Hematopoietic multipotent progenitor cell treated with erythropoietin and hydrocortisone succinate and interleukin-3 and kit ligand, for 4 days (in vitro differentiated cells): ENCODE measurements around the gene FGFRL1.
"Not testable (repeated sequence)": the region's sequence is repeated elsewhere in the genome, so short reads cannot be mapped to it uniquely, and the experiment has no call there.

Source experiments
- DNase-seq: peaks from one replicate; pipeline ENCODE4 v3.0.0-alpha.2; 2015

Gene FGFRL1

DNA sequence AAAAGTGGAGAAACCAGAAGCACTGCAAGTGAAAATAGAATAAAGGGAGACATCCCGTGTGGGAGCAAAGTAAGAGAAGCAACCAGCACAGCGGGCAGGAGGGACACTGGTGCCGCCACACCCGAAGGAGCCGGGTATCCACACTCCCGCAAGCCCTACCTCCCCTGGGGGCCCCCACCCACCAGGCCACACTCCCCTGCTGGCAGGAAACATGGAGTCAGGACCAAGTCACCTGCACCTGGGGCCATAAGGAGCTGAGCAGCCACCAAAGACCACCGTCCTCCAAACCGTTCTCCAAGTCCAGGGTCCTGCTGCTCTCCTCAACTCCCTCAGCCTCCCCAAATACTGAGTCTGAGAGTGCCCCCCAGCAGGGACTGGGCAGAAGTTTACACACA, 30.5 kb downstream of the FGFRL1 start:
- DNase-seq = no peak

DNA sequence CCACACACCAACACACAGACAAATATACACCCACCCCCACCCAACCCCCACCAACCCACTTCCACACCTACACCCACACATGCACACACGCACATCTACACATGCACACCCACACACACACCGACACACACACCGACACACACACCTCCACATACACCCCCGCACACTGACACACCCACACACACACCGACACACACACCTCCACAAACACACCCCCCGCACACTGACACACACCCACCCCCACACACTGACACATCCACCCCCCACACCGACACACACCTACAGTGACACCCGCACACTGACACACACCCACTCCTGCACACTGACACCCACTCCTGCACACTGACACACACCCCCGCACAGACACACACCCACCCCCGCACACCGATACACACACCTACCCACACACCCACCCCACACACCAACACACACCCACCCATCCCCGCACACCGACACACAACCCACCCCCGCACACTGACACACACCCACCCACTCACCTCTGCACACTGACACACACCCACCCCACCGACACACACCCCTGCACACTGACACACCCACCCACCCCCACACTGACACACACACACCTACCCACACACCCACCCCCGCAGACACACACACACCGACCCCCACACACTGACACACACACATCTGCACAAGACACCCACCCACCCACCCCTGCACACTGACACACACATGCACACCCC, 31.1 kb downstream of the FGFRL1 start:
- no peak for DNase-seq

GRCh38 chr4:1043162-1043561, 31.7 kb downstream of the FGFRL1 start:
- no peak for DNase-seq

DNA sequence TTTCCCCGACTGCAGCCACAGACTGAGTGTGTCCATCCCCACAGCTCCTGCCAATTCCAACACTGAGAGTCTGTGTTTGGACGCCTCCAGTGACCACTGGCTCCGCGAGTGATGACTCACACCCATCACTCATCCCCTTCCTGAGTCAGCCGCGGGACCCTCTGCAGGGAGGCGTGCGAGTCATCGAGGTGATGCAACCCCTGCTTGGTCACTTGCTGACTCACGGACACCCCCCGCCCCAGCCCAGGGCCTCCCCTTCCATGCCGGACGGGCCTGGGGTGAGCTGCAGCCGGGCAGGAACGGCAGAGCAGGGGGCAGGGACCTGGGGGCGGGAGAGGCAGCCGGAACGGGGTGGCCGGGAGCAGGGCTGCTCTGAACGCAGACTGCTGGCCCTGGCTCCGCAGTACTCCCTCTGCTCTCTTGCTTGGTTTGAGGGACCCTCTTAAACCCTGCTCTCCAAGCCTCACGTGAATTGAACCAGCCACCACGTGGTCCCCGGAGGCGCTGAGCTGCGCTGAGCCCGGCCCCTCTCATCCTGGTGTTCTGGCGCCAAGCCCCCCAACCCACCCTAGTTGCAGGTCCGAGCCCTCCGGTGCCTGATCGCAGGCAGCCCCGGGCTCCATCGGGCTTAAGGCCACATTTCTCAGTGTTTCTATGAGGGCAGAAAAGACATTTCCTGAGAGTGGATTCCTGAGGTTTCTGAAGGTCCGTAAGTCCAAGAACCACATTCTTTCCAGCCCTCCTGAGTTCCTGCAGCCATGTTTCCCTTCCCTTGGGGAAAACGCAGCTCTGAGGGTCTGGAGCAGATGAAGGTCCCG, 32.4 kb downstream of the FGFRL1 start:
- peak; percentile 62 for DNase-seq

GRCh38 chr4:1044469-1045192, 33.2 kb downstream of the FGFRL1 start:
- DNase-seq = no peak

DNA sequence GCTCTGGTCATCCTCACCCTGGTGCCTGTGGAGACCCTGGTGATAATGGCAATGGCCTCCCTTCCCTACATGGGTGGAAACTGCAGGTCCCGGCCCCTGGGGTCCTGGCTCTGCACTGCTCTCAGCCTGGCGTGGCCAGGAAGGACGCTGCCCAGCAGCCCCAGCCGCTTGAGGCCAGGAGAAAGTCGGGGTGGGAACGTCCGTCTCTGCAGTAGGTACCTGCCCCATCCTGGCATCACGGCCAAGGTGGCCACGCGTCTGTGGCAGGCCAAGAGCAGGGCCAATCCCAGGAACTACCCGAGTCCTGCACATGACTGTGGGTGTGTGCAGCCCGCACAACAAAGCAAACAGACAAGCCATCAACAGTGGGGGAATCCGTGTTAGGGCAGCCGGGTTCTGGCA, 33.8 kb downstream of the FGFRL1 start:
- DNase-seq = no peak

- DNase-seq = no peak
Observed at GRCh38 chr4:1045595-1046201, 34.3 kb downstream of the FGFRL1 start.

GRCh38 chr4:1046581-1047011, 35.2 kb downstream of the FGFRL1 start:
- peak; percentile 13 for DNase-seq

- no peak for DNase-seq
Observed at GRCh38 chr4:1047106-1047975, 35.9 kb downstream of the FGFRL1 start.

GRCh38 chr4:1047976-1048772, 36.7 kb downstream of the FGFRL1 start:
- no peak for DNase-seq

DNA sequence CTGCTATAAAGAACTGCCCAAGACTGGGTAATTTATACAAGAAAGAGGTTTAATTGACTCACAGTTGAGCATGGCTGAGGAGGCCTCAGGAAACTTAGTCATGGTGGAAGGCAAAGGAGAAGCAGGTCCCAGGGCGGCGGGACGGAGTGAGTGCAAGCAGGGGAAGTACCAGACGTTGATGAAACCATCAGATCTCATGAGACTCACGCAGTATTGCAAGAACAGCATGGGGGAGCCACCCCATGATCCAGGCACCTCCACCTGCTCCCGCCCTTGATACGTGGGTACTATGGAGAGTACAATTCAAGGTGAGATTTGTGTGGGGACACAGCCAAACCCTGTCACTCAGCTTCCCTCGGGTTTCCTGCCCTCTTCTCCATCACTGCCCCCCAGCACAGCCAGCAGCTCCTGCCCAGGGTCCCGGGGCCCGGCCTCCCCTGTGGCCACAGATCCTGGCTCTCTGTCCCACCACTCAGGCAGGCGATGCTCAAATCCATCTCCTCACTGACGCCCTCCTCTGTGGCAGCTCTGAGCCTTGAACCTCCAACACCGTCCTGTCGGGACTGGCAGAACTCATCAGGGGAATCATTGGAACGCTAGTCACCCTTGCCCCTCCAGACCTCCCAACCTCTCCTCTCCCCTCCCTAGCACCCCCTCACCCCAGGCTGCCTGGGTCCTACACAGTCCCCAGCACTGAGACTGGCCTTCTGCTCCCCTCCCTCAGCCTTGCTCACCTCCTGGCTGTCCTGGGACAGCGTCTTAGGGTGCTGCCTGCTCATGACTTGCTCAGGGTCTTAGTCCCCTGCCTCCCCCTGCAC, 37.6 kb downstream of the FGFRL1 start:
- DNase-seq = peak; percentile 39

- no peak for DNase-seq
Observed at GRCh38 chr4:1049591-1049905, 38.1 kb downstream of the FGFRL1 start.

GRCh38 chr4:1050486-1051213, 39.2 kb downstream of the FGFRL1 start:
- DNase-seq = no peak

DNA sequence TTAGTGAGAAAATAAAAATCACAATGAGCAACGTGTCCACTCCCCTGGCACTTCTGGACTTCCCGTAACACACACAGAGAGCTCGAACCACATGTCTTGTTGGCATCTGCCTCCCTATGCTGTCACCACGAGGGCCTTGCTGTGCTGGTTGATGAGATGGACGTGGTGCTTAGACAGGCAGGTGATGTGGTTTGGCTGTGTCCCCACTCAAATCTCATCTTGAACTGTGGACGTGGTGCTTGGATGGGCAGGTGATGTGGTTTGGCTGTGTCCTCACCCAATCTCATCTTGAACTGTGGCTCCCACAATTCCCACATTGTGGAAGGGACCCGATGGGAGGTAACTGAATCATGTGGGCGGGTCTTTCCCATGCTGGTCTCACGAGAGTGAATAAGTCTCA, 40.0 kb downstream of the FGFRL1 start:
- no peak for DNase-seq

- DNase-seq = no peak
Observed at GRCh38 chr4:1052231-1052671, 40.8 kb downstream of the FGFRL1 start.

DNA sequence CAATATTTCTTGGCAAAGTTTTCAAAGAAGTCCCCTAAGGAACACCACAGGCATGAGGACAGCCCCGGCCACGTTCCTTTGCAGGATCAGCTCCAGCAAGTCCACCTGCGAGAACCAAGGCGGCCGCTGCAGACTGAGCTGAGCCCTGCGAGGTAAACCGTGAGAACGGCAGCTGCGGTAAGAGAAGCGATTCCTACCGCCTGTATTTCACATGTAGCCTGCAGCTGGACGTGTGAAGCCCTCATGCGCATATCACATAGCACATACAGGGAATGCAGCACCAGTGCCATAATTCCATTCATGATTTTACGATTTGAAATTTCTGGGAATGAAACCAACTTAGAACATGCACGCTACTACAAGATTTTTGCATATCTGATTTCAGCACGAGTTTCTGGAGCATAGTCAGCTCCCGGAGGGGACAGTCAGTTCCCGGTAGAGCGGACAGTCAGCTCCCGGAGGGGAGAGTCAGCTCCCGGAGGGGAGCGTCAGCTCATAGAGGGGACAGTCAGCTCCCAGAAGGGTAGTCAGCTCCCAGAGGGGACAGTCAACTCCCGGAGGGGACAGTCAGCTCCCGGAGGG, 41.7 kb downstream of the FGFRL1 start:
- no peak for DNase-seq

DNA sequence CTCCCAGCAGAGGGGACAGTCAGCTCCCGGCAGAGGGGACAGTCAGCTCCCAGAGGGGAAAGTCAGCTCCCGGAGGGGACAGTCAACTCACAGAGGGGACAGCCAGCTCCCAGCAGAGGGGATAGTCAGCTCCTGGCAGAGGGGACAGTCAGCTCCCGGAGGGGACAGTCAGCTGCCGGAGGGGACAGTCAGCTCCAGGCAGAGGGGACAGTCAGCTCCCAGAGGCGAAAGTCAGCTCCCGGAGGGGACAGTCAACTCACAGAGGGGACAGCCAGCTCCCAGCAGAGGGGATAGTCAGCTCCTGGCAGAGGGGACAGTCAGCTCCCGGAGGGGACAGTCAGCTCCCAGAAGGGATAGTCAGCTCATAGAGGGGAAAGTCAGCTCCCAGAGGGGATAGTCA, 42.5 kb downstream of the FGFRL1 start:
- not testable (repeated sequence) for DNase-seq

DNA sequence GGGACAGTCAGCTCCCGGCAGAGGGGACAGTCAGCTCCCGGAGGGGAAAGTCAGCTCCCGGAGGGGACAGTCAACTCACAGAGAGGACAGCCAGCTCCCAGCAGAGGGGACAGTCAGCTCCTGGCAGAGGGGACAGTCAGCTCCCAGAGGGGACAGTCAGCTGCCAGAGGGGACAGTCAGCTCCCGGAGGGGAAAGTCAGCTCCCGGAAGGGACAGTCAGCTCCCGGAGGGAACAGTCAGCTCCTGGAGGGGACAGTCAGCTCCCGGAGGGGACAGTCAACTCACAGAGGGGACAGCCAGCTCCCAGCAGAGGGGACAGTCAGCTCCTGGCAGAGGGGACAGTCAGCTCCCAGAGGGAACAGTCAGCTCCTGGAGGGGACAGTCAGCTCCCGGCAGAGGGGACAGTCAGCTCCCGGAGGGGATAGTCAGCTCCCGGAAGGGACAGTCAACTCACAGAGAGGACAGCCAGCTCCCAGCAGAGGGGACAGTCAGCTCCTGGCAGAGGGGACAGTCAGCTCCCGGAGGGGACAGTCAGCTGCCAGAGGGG, 43.3 kb downstream of the FGFRL1 start:
- not testable (repeated sequence) for DNase-seq

GRCh38 chr4:1055243-1055701, 43.8 kb downstream of the FGFRL1 start:
- not testable (repeated sequence) for DNase-seq
